Endometrium (tissue), 2 donors: ENCODE results near the gene SLC30A2.

ENCODE experiments used
- FAIRE-seq: peaks from 2 replicates; lab custom pipeline; 2012; peaks lifted over from hg19 to GRCh38; lab: Jason Lieb, UNC
- donor health status: control.
- donor health status: control.

The SLC30A2 gene

GRCh38 chr1:26069941-26070295 lies 24.0 kb upstream of the SLC30A2 start:
- FAIRE-seq: no peak

DNA sequence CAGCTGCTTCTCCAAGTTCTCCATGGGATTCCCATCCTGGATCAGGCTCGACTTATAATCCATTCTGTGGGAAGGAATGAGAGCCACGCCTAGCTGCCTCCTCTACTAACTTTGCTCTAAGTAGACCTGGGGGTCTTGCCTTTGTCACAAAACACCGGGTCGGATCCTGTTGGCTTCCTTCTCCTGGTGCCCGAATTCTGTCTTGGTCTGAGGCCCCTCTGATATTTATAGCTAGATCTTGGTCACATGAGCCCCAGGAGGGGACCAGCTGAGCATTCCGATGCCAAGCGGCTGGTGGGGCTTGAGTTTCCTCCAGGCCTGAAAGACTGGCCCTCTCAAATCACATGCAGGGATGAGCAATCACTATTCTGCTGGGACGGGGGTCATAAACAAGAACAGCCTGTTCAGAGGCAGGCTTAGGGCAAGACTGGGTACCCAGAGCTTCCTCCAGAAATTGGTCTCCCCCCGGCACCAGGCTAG lies 21.6 kb upstream of the SLC30A2 start, which contains the start of gene TRIM63:
TRIM63 (minus strand) TSS at position 199 of the 480 bp plus-strand sequence; CDS start at position 63, 136 bp downstream.
- no peak for FAIRE-seq

- FAIRE-seq: no peak
Measured at GRCh38 chr1:26066857-26067256, 20.9 kb upstream of the SLC30A2 start.

DNA sequence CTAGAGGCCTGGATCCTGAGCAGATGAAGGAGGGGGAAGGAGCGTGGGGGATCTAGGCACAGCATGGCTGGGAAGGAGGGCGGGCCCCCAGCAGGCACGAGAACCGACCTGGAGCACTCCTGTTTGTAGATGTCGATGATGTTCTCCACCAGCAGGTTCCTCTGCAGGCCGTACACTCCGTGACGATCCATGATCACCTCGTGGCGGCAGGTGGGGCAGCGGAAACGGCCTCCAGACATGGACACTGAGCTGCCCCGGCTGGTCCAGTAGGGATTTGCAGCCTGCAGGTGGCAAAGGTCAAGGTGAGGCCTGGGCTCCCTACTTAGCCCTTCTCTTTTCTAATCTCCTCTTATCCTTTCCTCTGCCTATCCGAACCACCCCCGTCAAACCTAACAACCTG lies 20.2 kb upstream of the SLC30A2 start:
- no peak for FAIRE-seq

GRCh38 chr1:26064553-26064952 lies 18.6 kb upstream of the SLC30A2 start:
- FAIRE-seq: no peak

- FAIRE-seq: no peak
Measured at GRCh38 chr1:26060832-26061574, 15.1 kb upstream of the SLC30A2 start.

GRCh38 chr1:26059906-26060305 lies 14.0 kb upstream of the SLC30A2 start:
- no peak for FAIRE-seq

DNA sequence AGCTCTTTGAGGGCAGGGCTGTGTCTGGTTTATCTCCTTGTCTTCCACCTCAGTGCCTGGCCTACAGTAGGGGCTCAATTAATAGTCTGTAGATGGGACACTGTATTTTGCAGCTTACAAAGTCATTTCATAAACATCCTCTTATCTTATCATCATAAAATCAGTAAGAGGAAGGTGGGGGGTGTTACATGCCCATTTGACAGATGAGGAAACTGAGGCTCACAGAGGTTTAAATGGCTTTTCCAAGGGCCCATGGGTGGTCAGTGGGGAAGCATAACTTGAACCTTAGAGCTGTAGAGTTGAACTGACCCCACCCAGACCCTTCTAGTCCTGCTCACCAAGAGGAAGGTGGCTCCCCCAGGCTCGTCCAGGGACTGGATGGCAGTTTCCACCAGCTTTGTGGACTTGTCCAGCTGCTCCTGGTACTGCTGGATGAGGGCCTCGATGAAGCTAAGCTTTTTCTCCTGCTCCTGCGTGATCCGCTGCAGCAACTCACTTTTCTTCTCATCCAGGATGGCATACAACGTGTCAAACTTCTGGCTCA lies 12.2 kb upstream of the SLC30A2 start:
- FAIRE-seq: no peak

DNA sequence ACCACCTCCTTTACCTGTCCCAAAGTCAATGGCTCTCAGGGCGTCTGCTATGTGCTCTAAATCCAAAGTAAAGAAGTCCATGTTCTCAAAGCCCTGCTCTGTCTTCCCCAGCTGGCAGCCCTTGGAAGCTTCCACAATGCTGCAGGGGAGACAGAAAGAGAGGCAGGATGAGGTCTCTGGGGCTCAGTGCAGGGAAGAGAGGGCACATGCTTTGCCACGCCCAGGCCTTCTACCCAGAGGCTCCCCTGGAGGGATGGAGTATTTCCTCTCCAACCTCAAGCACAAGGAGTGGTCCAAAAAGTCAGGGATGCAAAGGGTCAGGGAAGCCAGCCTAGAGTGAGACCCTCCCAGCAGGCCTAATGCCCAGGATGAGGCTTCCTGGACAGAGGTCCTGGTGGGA lies 11.3 kb upstream of the SLC30A2 start:
- no peak for FAIRE-seq

- no peak for FAIRE-seq
Measured at GRCh38 chr1:26055041-26055440, 9.1 kb upstream of the SLC30A2 start.

GRCh38 chr1:26053718-26054560 lies 8.0 kb upstream of the SLC30A2 start:
- FAIRE-seq: no peak

DNA sequence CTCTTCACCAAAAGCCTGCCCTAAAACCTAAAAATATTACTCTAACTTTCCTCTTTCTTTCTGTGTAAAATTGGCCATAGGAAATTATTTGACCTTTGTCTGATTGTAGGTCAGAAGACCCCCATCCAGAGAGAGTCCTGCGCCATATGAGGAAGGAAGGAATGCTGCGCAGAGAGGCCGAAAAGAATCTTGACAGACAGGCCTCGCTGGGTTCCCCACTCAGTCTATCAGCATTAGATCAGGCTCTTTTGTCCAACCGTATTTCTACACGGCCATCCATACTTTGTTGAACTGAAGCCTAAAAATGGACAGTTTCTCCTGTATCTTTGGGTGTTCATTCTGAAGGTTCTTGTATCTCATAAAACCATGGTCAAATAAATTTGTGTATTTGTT lies 4.3 kb upstream of the SLC30A2 start:
- FAIRE-seq: no peak

GRCh38 chr1:26049531-26050247 lies 3.8 kb upstream of the SLC30A2 start:
- no peak for FAIRE-seq

DNA sequence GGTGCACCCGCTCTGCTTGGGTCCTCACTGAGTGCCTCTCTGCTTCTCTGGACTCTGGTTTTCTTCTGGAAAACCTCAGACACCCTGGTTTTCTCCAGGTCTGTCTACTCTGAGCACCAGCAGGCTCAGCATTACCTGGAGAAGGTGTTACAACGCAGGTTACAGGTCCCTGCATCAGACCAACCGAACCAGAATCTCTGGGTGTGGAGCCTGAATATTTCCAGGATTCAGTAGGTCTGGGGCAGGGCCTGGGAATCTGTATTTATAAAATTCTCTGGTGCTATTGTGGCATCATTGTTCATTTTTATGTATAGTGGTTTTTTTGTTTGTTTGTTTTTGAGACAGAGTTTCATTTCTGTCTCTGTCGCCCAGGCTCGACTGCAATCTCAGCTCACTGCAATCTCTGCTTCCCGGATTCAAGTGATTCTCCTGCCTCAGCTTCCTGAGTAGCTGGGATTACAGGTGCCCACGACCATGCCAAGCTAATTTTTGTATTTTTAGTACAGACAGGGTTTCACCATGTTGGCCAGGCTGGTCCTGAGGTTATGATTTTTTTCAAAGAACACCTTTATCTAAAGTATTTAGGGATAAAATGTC lies 1.5 kb upstream of the SLC30A2 start:
- FAIRE-seq: no peak

GRCh38 chr1:26046246-26047095 lies 553 bp upstream of the SLC30A2 start:
- no peak for FAIRE-seq

GRCh38 chr1:26044971-26045721 lies 772 bp downstream of the SLC30A2 start:
- no peak for FAIRE-seq

- no peak for FAIRE-seq
Measured at GRCh38 chr1:26044414-26044813, 1.5 kb downstream of the SLC30A2 start.

- FAIRE-seq: no peak
Measured at GRCh38 chr1:26043765-26044164, 2.2 kb downstream of the SLC30A2 start.

- FAIRE-seq: no peak
Measured at GRCh38 chr1:26041978-26042377, 3.9 kb downstream of the SLC30A2 start.

GRCh38 chr1:26041401-26041800 lies 4.5 kb downstream of the SLC30A2 start:
- no peak for FAIRE-seq
